Upper lobe of right lung (tissue), 1 donor: ENCODE measurements around the gene TIMM9. TPM values are rescaled to one million over a fixed set of nuclear protein-coding genes. Genes with fewer than 3 reads are reported as not detected.

Experiments
- ATAC-seq: fragments of 200-7000 bp; cut with Tn5 transposase; one replicate; pipeline ENCODE4 v1.9.1; 2020; ENCODE audit warnings: mild to moderate bottlenecking, moderate library complexity
- DNase-seq: peaks from one replicate; pipeline ENCODE4 v3.0.0-alpha.2; 2020
- H3K27ac ChIP-seq: fragments of 200-600 bp; one replicate; pipeline ENCODE4 v1.8.0; 2022
- H3K27me3 ChIP-seq: fragments of 200-600 bp; one replicate; pipeline ENCODE4 v1.8.0; 2022; ENCODE audit warnings: mild to moderate bottlenecking
- H3K36me3 ChIP-seq: fragments of 200-600 bp; one replicate; pipeline ENCODE4 v1.8.0; 2022
- H3K4me1 ChIP-seq: fragments of 200-600 bp; one replicate; pipeline ENCODE4 v1.8.0; 2022
- H3K4me3 ChIP-seq: fragments of 200-600 bp; one replicate; pipeline ENCODE4 v1.8.0; 2022; ENCODE audit warnings: mild to moderate bottlenecking
- H3K9me3 ChIP-seq: fragments of 200-600 bp; one replicate; pipeline ENCODE4 v1.8.0; 2022
- intact Hi-C: fragments of 100-400 bp; cut with DNase I; formaldehyde crosslinking; loops from one replicate; pipeline ENCODE4 v1.11.0; 2022
- total RNA-seq: library from RNA; stranded (reverse); fragmentation: NEBNext Ultra II Directional; extraction: Animal tissue kit (Norgen Biotek cat#: 25700); gene quantifications from one replicate; pipeline ENCODE4 v1.2.1, GENCODE V29; 2021
- TF ChIP-seq, protein P1 (sequence below): fragments of 200-600 bp; IDR thresholded peaks from one replicate; pipeline ENCODE4 v1.8.0; 2022; ENCODE audit warnings: antibody characterized with exemption
- donor health status: DM: no; HTN: yes; CAD: no; lungs with severe emphysema.

TIMM9 gene
- total RNA-seq, 1 donor from 2014 or later: 24.9 TPM

DNA sequence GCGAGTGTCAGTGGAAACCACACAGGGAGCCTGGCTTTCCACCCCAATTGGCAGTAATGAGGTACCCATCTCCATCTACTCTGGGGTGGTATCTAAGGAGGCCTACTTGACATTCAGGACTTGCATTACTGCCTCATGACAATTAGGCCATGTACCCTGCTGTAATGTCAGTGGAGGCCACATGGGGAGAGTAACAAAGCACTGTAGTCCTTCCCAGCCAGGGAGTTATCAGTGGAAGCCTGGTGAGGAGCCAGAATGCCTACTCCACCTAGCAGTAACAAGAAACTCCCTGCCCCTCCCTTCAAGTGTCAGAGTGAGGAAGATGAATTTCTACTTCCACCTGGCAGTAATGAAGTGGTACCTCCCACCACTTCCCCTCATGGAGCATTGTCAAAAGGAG lies 12.5 kb downstream of the TIMM9 start:
- H3K36me3 ChIP-seq: peaks cover 74% of the 10 kb centered on the region
- no peaks in the 10 kb centered on the region for H3K27me3 ChIP-seq
- DNase-seq: no peak
- H3K9me3 ChIP-seq: no peaks in the 10 kb centered on the region
- ATAC-seq: no peak
- peaks cover 3% of the 10 kb centered on the region for H3K4me1 ChIP-seq
- TF ChIP-seq, protein P1, sequence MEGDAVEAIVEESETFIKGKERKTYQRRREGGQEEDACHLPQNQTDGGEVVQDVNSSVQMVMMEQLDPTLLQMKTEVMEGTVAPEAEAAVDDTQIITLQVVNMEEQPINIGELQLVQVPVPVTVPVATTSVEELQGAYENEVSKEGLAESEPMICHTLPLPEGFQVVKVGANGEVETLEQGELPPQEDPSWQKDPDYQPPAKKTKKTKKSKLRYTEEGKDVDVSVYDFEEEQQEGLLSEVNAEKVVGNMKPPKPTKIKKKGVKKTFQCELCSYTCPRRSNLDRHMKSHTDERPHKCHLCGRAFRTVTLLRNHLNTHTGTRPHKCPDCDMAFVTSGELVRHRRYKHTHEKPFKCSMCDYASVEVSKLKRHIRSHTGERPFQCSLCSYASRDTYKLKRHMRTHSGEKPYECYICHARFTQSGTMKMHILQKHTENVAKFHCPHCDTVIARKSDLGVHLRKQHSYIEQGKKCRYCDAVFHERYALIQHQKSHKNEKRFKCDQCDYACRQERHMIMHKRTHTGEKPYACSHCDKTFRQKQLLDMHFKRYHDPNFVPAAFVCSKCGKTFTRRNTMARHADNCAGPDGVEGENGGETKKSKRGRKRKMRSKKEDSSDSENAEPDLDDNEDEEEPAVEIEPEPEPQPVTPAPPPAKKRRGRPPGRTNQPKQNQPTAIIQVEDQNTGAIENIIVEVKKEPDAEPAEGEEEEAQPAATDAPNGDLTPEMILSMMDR: no peak
- intact Hi-C loops: no loop called here
- no peak overlapping the region for H3K4me3 ChIP-seq
- no peak overlapping the region for H3K27ac ChIP-seq

DNA sequence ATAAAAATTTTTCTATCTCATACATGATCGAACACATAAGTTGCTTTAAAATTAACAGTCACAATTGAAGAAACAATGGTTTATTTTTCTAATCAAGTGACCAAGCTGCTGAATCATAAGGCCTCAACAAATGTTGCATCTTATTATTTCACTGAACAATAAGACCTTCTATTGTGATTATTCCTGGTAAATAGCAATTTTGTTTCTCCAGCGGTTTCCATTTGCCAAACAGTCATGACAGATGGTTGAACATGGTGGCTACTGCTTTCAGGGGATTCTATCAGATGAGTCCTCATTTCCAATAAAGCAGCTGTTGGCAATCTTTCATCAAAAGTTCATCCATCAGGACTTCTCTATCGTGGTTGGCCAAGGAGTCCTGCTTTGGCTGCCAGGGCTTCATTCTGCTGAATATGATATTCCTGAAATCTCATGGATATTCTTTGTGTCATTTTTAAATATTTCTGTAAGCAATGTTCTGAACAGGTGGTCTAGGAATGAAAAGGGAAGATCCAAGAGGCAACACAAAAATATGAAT lies 18.6 kb downstream of the TIMM9 start:
- intact Hi-C loops: no loop called here
- Histone ChIP-seq H3K4me3 (no peak overlapping the region), H3K27me3 (no peaks in the 10 kb centered on the region), H3K36me3 (peaks cover 50% of the 10 kb centered on the region), H3K4me1 (no peaks in the 10 kb centered on the region), H3K27ac (no peak overlapping the region), H3K9me3 (no peaks in the 10 kb centered on the region)
- no peak for ATAC-seq
- TF ChIP-seq, protein P1: no peak
- no peak for DNase-seq

DNA sequence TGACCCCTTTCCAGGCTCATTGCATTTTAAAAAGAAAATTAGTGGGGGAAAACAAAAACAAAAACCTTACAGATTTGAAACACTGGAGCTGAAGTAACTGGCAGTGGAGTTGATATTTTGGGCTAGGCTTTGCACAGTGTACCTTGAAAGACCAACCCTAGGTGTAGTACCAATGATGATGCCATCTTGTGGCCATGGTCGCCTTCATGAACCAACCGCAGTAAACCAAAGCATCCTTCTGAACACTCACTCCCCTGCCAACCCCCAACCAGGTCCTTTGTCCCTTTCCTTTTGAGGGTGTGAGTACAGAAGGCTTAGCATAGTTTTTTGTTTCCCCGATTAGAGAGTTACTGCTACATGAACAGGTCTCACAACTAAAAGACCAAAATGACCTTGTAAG lies 25.7 kb downstream of the TIMM9 start:
- Histone ChIP-seq H3K4me3 (no peak overlapping the region), H3K4me1 (peaks cover 1% of the 10 kb centered on the region), H3K36me3 (no peaks in the 10 kb centered on the region), H3K27me3 (no peaks in the 10 kb centered on the region), H3K9me3 (no peaks in the 10 kb centered on the region), H3K27ac (no peak overlapping the region)
- intact Hi-C loops: no loop called here
- DNase-seq: no peak
- ATAC-seq: no peak
- TF ChIP-seq, protein P1: no peak

DNA sequence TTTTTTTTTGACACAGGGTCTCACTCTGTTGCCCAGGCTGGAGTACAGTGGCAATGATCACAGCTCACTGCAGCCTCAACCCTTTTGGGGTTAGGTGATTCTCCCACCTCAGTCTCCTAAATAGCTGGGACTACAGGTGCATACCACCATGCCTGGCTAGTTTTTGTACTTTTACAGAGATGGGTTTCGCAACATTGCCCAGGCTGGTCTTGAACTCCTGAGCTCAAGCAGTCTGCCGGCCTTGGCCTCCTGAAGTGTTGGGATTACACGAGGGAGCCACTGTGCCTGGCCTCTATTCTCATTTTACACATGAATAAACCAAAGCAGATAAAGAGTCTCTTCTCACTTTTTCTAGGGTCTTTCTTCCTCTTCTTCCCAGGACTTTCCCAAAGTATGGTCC lies 28.4 kb downstream of the TIMM9 start:
- Histone ChIP-seq H3K4me3 (no peak overlapping the region), H3K9me3 (no peaks in the 10 kb centered on the region), H3K4me1 (peaks cover 6% of the 10 kb centered on the region), H3K27ac (no peak overlapping the region), H3K27me3 (no peaks in the 10 kb centered on the region), H3K36me3 (no peaks in the 10 kb centered on the region)
- DNase-seq: no peak
- intact Hi-C loops: no loop called here
- TF ChIP-seq, protein P1: no peak
- no peak for ATAC-seq

DNA sequence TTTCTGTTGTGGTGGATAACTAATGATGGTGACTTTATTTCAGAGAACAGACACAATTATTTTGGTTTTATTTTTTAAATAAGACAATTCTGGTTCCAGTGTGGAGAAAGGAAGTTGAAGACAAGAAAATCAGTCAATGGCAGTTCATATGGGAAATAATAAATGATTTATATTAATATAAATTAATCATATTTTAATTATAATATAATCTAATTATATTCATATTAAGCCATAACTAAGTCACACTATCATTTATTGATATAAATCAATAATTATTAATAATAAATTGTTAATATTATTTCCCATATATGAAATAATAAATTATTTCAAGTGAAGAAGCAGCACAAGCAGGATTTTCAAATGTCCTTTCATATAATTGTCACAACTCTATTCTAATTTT lies 28.8 kb downstream of the TIMM9 start:
- Histone ChIP-seq H3K27ac (no peak overlapping the region), H3K4me1 (peaks cover 6% of the 10 kb centered on the region), H3K4me3 (no peak overlapping the region), H3K36me3 (no peaks in the 10 kb centered on the region), H3K27me3 (no peaks in the 10 kb centered on the region), H3K9me3 (no peaks in the 10 kb centered on the region)
- intact Hi-C loops: no loop called here
- TF ChIP-seq, protein P1: no peak
- DNase-seq (no peak), ATAC-seq (no peak)

DNA sequence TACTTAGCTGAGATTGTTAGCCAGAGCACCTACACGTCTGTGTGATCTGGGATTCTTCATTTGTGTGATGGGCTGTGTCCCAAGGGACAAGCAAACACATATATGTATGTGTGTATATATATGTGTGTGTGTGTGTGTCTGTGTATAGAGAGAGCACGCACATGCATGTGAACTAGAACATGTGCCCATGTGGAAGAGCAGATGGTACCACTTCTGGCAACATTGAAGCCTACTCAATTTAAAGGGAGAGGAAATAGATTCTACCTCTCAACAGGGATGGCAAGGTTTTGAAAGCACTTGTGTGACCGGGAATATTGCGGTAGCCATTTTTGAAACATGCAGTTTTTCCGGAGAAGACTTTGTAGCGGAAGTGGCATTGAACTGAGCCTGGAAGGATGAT lies 30.2 kb downstream of the TIMM9 start:
- H3K4me3 ChIP-seq: no peak overlapping the region
- H3K27ac ChIP-seq: no peak overlapping the region
- intact Hi-C loops: no loop called here
- H3K4me1 ChIP-seq: peaks cover 6% of the 10 kb centered on the region
- H3K36me3 ChIP-seq: no peaks in the 10 kb centered on the region
- DNase-seq: no peak
- H3K27me3 ChIP-seq: no peaks in the 10 kb centered on the region
- H3K9me3 ChIP-seq: no peaks in the 10 kb centered on the region
- ATAC-seq: no peak
- TF ChIP-seq, protein P1: no peak
